IMR-90 (cell line): ENCODE measurements around the gene SYCN. TPM values are rescaled to one million over a fixed set of nuclear protein-coding genes. Genes with fewer than 3 reads are reported as not detected.
"Not testable (repeated sequence)": the region's sequence is repeated elsewhere in the genome, so short reads cannot be mapped to it uniquely, and the experiment has no call there.

ENCODE experiments used
- ATAC-seq: fragments of 200-7000 bp; cut with Tn5 transposase; 2 replicates; pipeline ENCODE4 v1.9.1; 2020; ENCODE audit warnings: low read depth, mild to moderate bottlenecking, moderate library complexity
- BruUV-seq: library from RNA; stranded (reverse); fragments of 400-500 nt; replicated peaks from 2 replicates; lab custom pipeline; 2021; lab: Mats Ljungman, UMichigan
- CTCF ChIA-PET: fragments of 300-600 bp; formaldehyde crosslinking; extraction: SDS; loops from one replicate; lab custom pipeline; 2021; ENCODE audit warnings: antibody characterized with exemption; lab: Yijun Ruan, JAX
- POLR2A ChIA-PET: fragments of 300-600 bp; sonication (Branson Sonifier 250); formaldehyde crosslinking; loops from one replicate; lab custom pipeline; 2022; ENCODE audit warnings: antibody characterized with exemption; ENCODE audit not compliant: unreplicated experiment; lab: Charles Lee
- DNase-seq: peaks from one replicate; pipeline ENCODE4 v3.0.0; 2013
- H2AFZ ChIP-seq: replicated peaks from 2 replicates; pipeline ENCODE3; 2013; ENCODE audit warnings: low read length, mild to moderate bottlenecking; ENCODE audit not compliant: poor library complexity
- H2AK5ac ChIP-seq: 2 replicates; pipeline ENCODE4 v1.6.1; 2013; ENCODE audit warnings: low read depth, low read length, inconsistent platforms
- H2AK9ac ChIP-seq: replicated peaks from 2 replicates; pipeline ENCODE3; 2013; ENCODE audit warnings: mild to moderate bottlenecking, low read depth, low read length, moderate library complexity; ENCODE audit not compliant: poor library complexity
- H2BK120ac ChIP-seq: 2 replicates; pipeline ENCODE4 v1.6.1; 2013; ENCODE audit warnings: low read depth, low read length, inconsistent platforms
- H2BK15ac ChIP-seq: 3 replicates; pipeline ENCODE4 v1.6.1; 2013; ENCODE audit warnings: low read depth, low read length, inconsistent platforms
- H2BK20ac ChIP-seq: 2 replicates; pipeline ENCODE4 v1.6.1; 2013; ENCODE audit warnings: low read depth, mild to moderate bottlenecking, inconsistent platforms, low read length, moderate library complexity
- H2BK5ac ChIP-seq: 2 replicates; pipeline ENCODE4 v1.6.1; 2013; ENCODE audit warnings: mild to moderate bottlenecking, low read depth, low read length, inconsistent platforms; ENCODE audit not compliant: poor library complexity, severe bottlenecking
- H3K14ac ChIP-seq: replicated peaks from 2 replicates; pipeline ENCODE4 v1.6.1; 2013; ENCODE audit warnings: low read depth, low read length, inconsistent platforms
- H3K18ac ChIP-seq: 2 replicates; pipeline ENCODE4 v1.6.1; 2013; ENCODE audit warnings: low read depth, low read length, control low read depth
- H3K23ac ChIP-seq: 2 replicates; pipeline ENCODE4 v1.6.1; 2013; ENCODE audit warnings: low read depth, low read length, inconsistent platforms
- H3K27ac ChIP-seq: 2 replicates; pipeline ENCODE4 v1.5.1; 2013; ENCODE audit warnings: mild to moderate bottlenecking, control low read depth, low read length; ENCODE audit not compliant: insufficient read depth
- H3K27me3 ChIP-seq: 2 replicates; pipeline ENCODE4 v1.6.1; 2013; ENCODE audit warnings: low read length; ENCODE audit not compliant: control insufficient read depth, insufficient read depth
- H3K36me3 ChIP-seq: 2 replicates; pipeline ENCODE4 v1.6.1; 2013; ENCODE audit warnings: low read length, mixed read lengths; ENCODE audit not compliant: control insufficient read depth, insufficient read depth
- H3K4ac ChIP-seq: 2 replicates; pipeline ENCODE4 v1.6.1; 2013; ENCODE audit warnings: low read depth, low read length, inconsistent platforms
- H3K4me1 ChIP-seq: 2 replicates; pipeline ENCODE4 v1.6.1; 2013; ENCODE audit warnings: low read length, mixed read lengths; ENCODE audit not compliant: control insufficient read depth, insufficient read depth
- H3K4me2 ChIP-seq: 2 replicates; pipeline ENCODE4 v1.6.1; 2013; ENCODE audit warnings: low read depth, mild to moderate bottlenecking, control low read depth, low read length, moderate library complexity
- H3K4me3 ChIP-seq: 2 replicates; pipeline ENCODE4 v1.5.1; 2013; ENCODE audit warnings: low read depth, mild to moderate bottlenecking, control low read depth, low read length, moderate library complexity; ENCODE audit not compliant: insufficient read depth
- H3K56ac ChIP-seq: 2 replicates; pipeline ENCODE4 v1.6.1; 2013; ENCODE audit warnings: low read length, inconsistent platforms; ENCODE audit not compliant: insufficient read depth; ENCODE audit errors: extremely low read depth
- H3K79me1 ChIP-seq, 2 experiments: 2 replicates each; pipeline ENCODE4 v1.6.1; 2013; ENCODE audit warnings: low read length in 2 of 2, inconsistent platforms in 1 of 2, low read depth in 1 of 2
- H3K9ac ChIP-seq: 2 replicates; pipeline ENCODE4 v1.6.1; 2013; ENCODE audit warnings: low read depth, low read length, control low read depth
- H3K9me1 ChIP-seq: 2 replicates; pipeline ENCODE4 v1.6.1; 2013; ENCODE audit warnings: low read length, inconsistent platforms; ENCODE audit not compliant: insufficient read depth
- H3K9me3 ChIP-seq: 2 replicates; pipeline ENCODE4 v1.6.1; 2013; ENCODE audit warnings: low read length; ENCODE audit not compliant: control insufficient read depth, insufficient read depth
- H4K20me1 ChIP-seq: 2 replicates; pipeline ENCODE4 v1.6.1; 2013; ENCODE audit warnings: low read length, inconsistent platforms; ENCODE audit not compliant: insufficient read depth
- H4K5ac ChIP-seq: 2 replicates; pipeline ENCODE4 v1.6.1; 2013; ENCODE audit warnings: mild to moderate bottlenecking, low read depth, low read length, control low read depth
- H4K8ac ChIP-seq, 2 experiments: 2 replicates each; pipeline ENCODE4 v1.6.1; 2013; ENCODE audit warnings: low read depth in 2 of 2, low read length in 2 of 2, control low read depth in 1 of 2, inconsistent platforms in 1 of 2
- H4K91ac ChIP-seq: 2 replicates; pipeline ENCODE4 v1.6.1; 2013; ENCODE audit warnings: low read depth, low read length, inconsistent platforms; ENCODE audit not compliant: insufficient read depth
- WGBS, 2 experiments: methylation state at CpG; one replicate each; pipeline versions ENCODE4 v1.1.5 to v1.1.7; 2013; ENCODE audit warnings: missing lambda C conversion rate in 2 of 2; ENCODE audit not compliant: insufficient read length in 1 of 2; ENCODE audit errors: extremely low coverage in 2 of 2; 5-methylcytosine and 5-hydroxymethylcytosine counted together
- dilution Hi-C: fragments of 300-500 bp; cut with HindIII; formaldehyde crosslinking; loops from one replicate; pipeline ENCODE4 v1.14.3; 2018; ENCODE audit warnings: low sequenced_read_pairs; ENCODE audit not compliant: unreplicated experiment
- in situ Hi-C: fragments of 300-500 bp; cut with MboI; formaldehyde crosslinking; loops from 3 replicates; pipeline ENCODE4 v1.14.3; 2019; ENCODE audit warnings: low sequenced_read_pairs, inconsistent platforms, mixed read lengths
- intact Hi-C: fragments of 100-400 bp; cut with micrococcal nuclease; formaldehyde crosslinking; loops from 2 replicates; pipeline ENCODE4 v1.10.0; 2022
- polyA plus RNA-seq, 3 experiments: library from polyadenylated mRNA; depleted of rRNA; stranded (reverse); fragments of >200 nt; gene quantifications; 2 replicates each; pipeline ENCODE4 v1.2.3, GENCODE V29; 2012; ENCODE audit warnings: low replicate concordance in 1 of 3
- total RNA-seq: library from RNA; depleted of rRNA; stranded (reverse); fragments of >200 nt; gene quantifications from 2 replicates; pipeline ENCODE4 v1.2.3, GENCODE V29; 2012

Gene SYCN
- total and polyA plus RNA-seq, 2 of the 4 experiments (the other 2 are of a cell fraction): not detected

GRCh38 chr19:39215323-39215722, 11.3 kb upstream of the SYCN start:
- H3K4me3 ChIP-seq, H3K9ac ChIP-seq, H3K23ac ChIP-seq, H2BK5ac ChIP-seq, H2BK20ac ChIP-seq, H3K14ac ChIP-seq, H4K5ac ChIP-seq, H4K91ac ChIP-seq, H3K4ac ChIP-seq, BruUV-seq, H3K4me2 ChIP-seq, H3K36me3 ChIP-seq, DNase-seq, H3K4me1 ChIP-seq, H2AK5ac ChIP-seq, H3K27ac ChIP-seq, H3K9me3 ChIP-seq, H2BK15ac ChIP-seq, H3K56ac ChIP-seq, H2AFZ ChIP-seq, CTCF ChIA-PET, H4K8ac ChIP-seq, H3K18ac ChIP-seq, H2AK9ac ChIP-seq, H3K9me1 ChIP-seq, dilution Hi-C loops, H2BK120ac ChIP-seq, POLR2A ChIA-PET, ATAC-seq, H3K79me1 ChIP-seq, H4K20me1 ChIP-seq: not testable (repeated sequence)
- in situ Hi-C loops: loop anchor here (25.0 kb wide), 1 partner anchor 753 kb away; no protein-coding TSS in a partner anchor
- no CpG with 5 or more reads among the region's 3 CpGs for WGBS, 2 experiments
- H3K27me3 ChIP-seq: peaks cover 17% of the 10 kb centered on the region
- intact Hi-C loops: loop anchor here (10.0 kb wide), 1 partner anchor 69 kb away; no protein-coding TSS in a partner anchor
